ENCODE data around the gene KIF4A.

GRCh38 chrX:70359458-70359857 lies 69.6 kb downstream of the KIF4A start:
- TF ChIP-seq POLR2A (IDR thresholded peaks at IDR 0.05; ENCODE audit: low read depth) (no peak), CTCF (IDR thresholded peaks at IDR 0.05) (no peak), EP300 (IDR thresholded peaks at IDR 0.05) (no peak)
